HepG2 (cell line): ENCODE data around the gene RHOT2. TPM values are rescaled to one million over a fixed set of nuclear protein-coding genes. Genes with fewer than 3 reads are reported as not detected.

Experiments used
- ATAC-seq: fragments of 200-7000 bp; cut with Tn5 transposase; 3 replicates; pipeline ENCODE4 v1.9.1; 2020; ENCODE audit warnings: mild to moderate bottlenecking, moderate library complexity
- BruUV-seq: library from RNA; stranded (reverse); fragments of 400-500 nt; replicated peaks from 2 replicates; lab custom pipeline; 2021; lab: Mats Ljungman, UMichigan
- CTCF ChIA-PET: fragments of 300-600 bp; formaldehyde crosslinking; extraction: SDS; loops from one replicate; lab custom pipeline; 2021; ENCODE audit warnings: low total read pairs, inconsistent platforms, low intra/inter-chr PET ratio; lab: Yijun Ruan, JAX
- POLR2A ChIA-PET: fragments of 350-600 bp; sonication (Branson Sonifier 250); formaldehyde crosslinking; loops from one replicate; lab custom pipeline; 2020; ENCODE audit warnings: antibody characterized with exemption, inconsistent platforms; lab: Yijun Ruan, JAX
- DNase-seq: peaks from one replicate; pipeline ENCODE4 v3.0.0-alpha.2; 2015; ENCODE audit warnings: low spot score
- FAIRE-seq: peaks from 3 replicates; lab custom pipeline; 2011; peaks lifted over from hg19 to GRCh38; lab: Jason Lieb, UNC
- H2AFZ ChIP-seq: one replicate; pipeline ENCODE4 v1.6.1; 2011; ENCODE audit warnings: low read length, inconsistent platforms
- H3K27ac ChIP-seq: fragments of 300-600 bp; 3 replicates; pipeline ENCODE4 v1.8.0; 2011; ENCODE audit warnings: mixed run types, mild to moderate bottlenecking, mixed read lengths, low read length, inconsistent platforms; ENCODE audit not compliant: insufficient read depth; ENCODE audit errors: extremely low read length
- H3K27me3 ChIP-seq, 2 experiments: fragments of 200-600 bp in 1 of 2; 2 replicates in 1 of 2; 3 replicates in 1 of 2; pipeline versions ENCODE4 v1.6.0 to v1.8.0; 2011; ENCODE audit warnings: low read length in 2 of 2, mild to moderate bottlenecking in 2 of 2, moderate library complexity in 2 of 2, inconsistent platforms in 1 of 2; ENCODE audit not compliant: insufficient read depth in 2 of 2, control insufficient read depth in 1 of 2
- H3K36me3 ChIP-seq, 2 experiments: fragments of 200-600 bp in 1 of 2; replicated peaks in 1 of 2; 2 replicates in 1 of 2; 3 replicates in 1 of 2; pipeline versions ENCODE4 v1.5.1 to v1.8.0; 2011; ENCODE audit warnings: low read length in 2 of 2, inconsistent platforms in 1 of 2; ENCODE audit not compliant: insufficient read depth in 2 of 2, control insufficient read depth in 1 of 2
- H3K4me1 ChIP-seq: 2 replicates; pipeline ENCODE4 v1.5.1; 2012; ENCODE audit warnings: low read length, inconsistent platforms; ENCODE audit not compliant: insufficient read depth
- H3K4me2 ChIP-seq: 2 replicates; pipeline ENCODE4 v1.6.0; 2011; ENCODE audit warnings: low read depth, low read length, inconsistent platforms
- H3K4me3 ChIP-seq, 3 experiments: fragments of 200-600 bp in 1 of 3; sonication (generic), shearing (Covaris generic) in 1 of 3; replicated peaks in 1 of 3; 2 replicates each; pipeline ENCODE4 v1.5.1; 2011 to 2016; ENCODE audit warnings: low read length in 3 of 3, inconsistent platforms in 2 of 3, low read depth in 2 of 3, mild to moderate bottlenecking in 2 of 3, control low read depth in 1 of 3, mixed read lengths in 1 of 3; ENCODE audit not compliant: insufficient read depth in 1 of 3
- H3K79me2 ChIP-seq: one replicate; pipeline ENCODE4 v1.6.1; 2011; ENCODE audit warnings: low read length, inconsistent platforms; ENCODE audit not compliant: insufficient read depth
- H3K9ac ChIP-seq: 2 replicates; pipeline ENCODE4 v1.6.0; 2011; ENCODE audit warnings: mild to moderate bottlenecking, low read depth, low read length, inconsistent platforms; ENCODE audit not compliant: insufficient read depth
- H3K9me3 ChIP-seq: 2 replicates; pipeline ENCODE4 v1.5.1; 2012; ENCODE audit warnings: mild to moderate bottlenecking, low read length
- H4K20me1 ChIP-seq: 2 replicates; pipeline ENCODE4 v1.6.0; 2011; ENCODE audit warnings: inconsistent platforms, mild to moderate bottlenecking, low read length, moderate library complexity; ENCODE audit not compliant: insufficient read depth
- AGO2 ChIP-seq: fragments of 200-400 bp; formaldehyde crosslinking; optimal IDR thresholded peaks from 2 replicates; pipeline ENCODE3; 2017; ENCODE audit warnings: mild to moderate bottlenecking, low read depth, low read length, moderate library complexity
- DNMT1 ChIP-seq: sonication (generic); formaldehyde crosslinking; IDR thresholded peaks from 2 replicates; pipeline ENCODE4 v1.5.1; 2020; ENCODE audit warnings: mild to moderate bottlenecking, missing genetic modification reagents
- YY1 ChIP-seq: IDR thresholded peaks from 2 replicates; pipeline ENCODE4 v1.6.1; 2011; ENCODE audit warnings: low read length, low read depth, moderate library complexity, mild to moderate bottlenecking; ENCODE audit not compliant: insufficient read depth, insufficient replicate concordance
- ZBTB38 ChIP-seq: sonication (generic); formaldehyde crosslinking; IDR thresholded peaks from 2 replicates; pipeline ENCODE4 v1.5.1; 2020; ENCODE audit warnings: mild to moderate bottlenecking, missing genetic modification reagents
- ZFX ChIP-seq: sonication (generic); formaldehyde crosslinking; IDR thresholded peaks from 2 replicates; pipeline ENCODE4 v1.4.0; 2020; ENCODE audit warnings: mild to moderate bottlenecking, low read depth, missing genetic modification reagents, moderate library complexity
- ZNF367 ChIP-seq: sonication (generic); formaldehyde crosslinking; IDR thresholded peaks from 2 replicates; pipeline ENCODE4 v1.4.0; 2020; ENCODE audit warnings: missing genetic modification reagents, borderline replicate concordance
- ZNF550 ChIP-seq: sonication (generic); formaldehyde crosslinking; IDR thresholded peaks from 2 replicates; pipeline ENCODE4 v1.4.0; 2020; ENCODE audit warnings: mild to moderate bottlenecking, missing genetic modification reagents, borderline replicate concordance
- ZNF703 ChIP-seq: sonication (generic); formaldehyde crosslinking; IDR thresholded peaks from 2 replicates; pipeline ENCODE4 v1.5.1; 2020; ENCODE audit warnings: missing genetic modification reagents, mild to moderate bottlenecking, moderate library complexity, borderline replicate concordance
- ZNF816 ChIP-seq: sonication (generic); formaldehyde crosslinking; IDR thresholded peaks from 2 replicates; pipeline ENCODE4 v1.8.0; 2022; ENCODE audit warnings: missing genetic modification reagents, mild to moderate bottlenecking, borderline replicate concordance
- WGBS: methylation state at CpG from one replicate; pipeline ENCODE4 v1.1.6; 2017; ENCODE audit warnings: low lambda C conversion rate; 5-methylcytosine and 5-hydroxymethylcytosine counted together
- in situ Hi-C: cut with HindIII; loops from 2 replicates; pipeline ENCODE4 v1.10.0; 2017; ENCODE audit warnings: low pct_unique_long_range_greater_than_20kb; ENCODE audit not compliant: extremely low pct_ligation_motif_present
- intact Hi-C: fragments of 100-400 bp; cut with micrococcal nuclease; formaldehyde crosslinking; loops from one replicate; pipeline ENCODE4 v1.10.0; 2022; ENCODE audit not compliant: unreplicated experiment
- polyA plus RNA-seq, 8 experiments: library from polyadenylated mRNA; depleted of rRNA in 3 of 8; stranded (reverse) in 7 of 8; unstranded in 1 of 8; fragments of >200 nt; fragmentation: Illumina TruSeq in 4 of 8; extraction: Trizol in 4 of 8; gene quantifications; 2 replicates each; pipeline versions ENCODE4 v1.2.1 to v1.2.3, GENCODE V29; 2011 to 2016; ENCODE audit warnings: low read depth in 4 of 8, missing spikeins in 1 of 8, mixed read lengths in 1 of 8; ENCODE audit not compliant: insufficient read depth in 1 of 8
- total RNA-seq, 5 experiments: library from RNA; depleted of rRNA; stranded (reverse); fragments of >200 nt; fragmentation: Illumina TruSeq; extraction: Trizol; gene quantifications; 2 replicates each; pipeline ENCODE4 v1.2.3, GENCODE V29; 2016; ENCODE audit warnings: low read depth in 1 of 5
- TF ChIP-seq, protein P1 (sequence below): IDR thresholded peaks from 2 replicates; pipeline ENCODE4 v1.6.1; 2016; ENCODE audit warnings: missing genetic modification reagents, missing compliant biosample characterization
- TF ChIP-seq, protein P2 (sequence below): sonication (generic); formaldehyde crosslinking; IDR thresholded peaks from 2 replicates; pipeline ENCODE4 v1.4.0; 2020; ENCODE audit warnings: missing genetic modification reagents
- TF ChIP-seq, protein P3 (sequence below): sonication (generic); formaldehyde crosslinking; IDR thresholded peaks from 2 replicates; pipeline ENCODE4 v1.8.0; 2022; ENCODE audit warnings: mild to moderate bottlenecking, missing genetic modification reagents, moderate library complexity

The RHOT2 gene
- total and polyA plus RNA-seq, 2 of the 13 experiments (the other 11 are each of a cell fraction or from before 2014, with no cell fraction given), result 63.6 to 76.9 TPM

DNA sequence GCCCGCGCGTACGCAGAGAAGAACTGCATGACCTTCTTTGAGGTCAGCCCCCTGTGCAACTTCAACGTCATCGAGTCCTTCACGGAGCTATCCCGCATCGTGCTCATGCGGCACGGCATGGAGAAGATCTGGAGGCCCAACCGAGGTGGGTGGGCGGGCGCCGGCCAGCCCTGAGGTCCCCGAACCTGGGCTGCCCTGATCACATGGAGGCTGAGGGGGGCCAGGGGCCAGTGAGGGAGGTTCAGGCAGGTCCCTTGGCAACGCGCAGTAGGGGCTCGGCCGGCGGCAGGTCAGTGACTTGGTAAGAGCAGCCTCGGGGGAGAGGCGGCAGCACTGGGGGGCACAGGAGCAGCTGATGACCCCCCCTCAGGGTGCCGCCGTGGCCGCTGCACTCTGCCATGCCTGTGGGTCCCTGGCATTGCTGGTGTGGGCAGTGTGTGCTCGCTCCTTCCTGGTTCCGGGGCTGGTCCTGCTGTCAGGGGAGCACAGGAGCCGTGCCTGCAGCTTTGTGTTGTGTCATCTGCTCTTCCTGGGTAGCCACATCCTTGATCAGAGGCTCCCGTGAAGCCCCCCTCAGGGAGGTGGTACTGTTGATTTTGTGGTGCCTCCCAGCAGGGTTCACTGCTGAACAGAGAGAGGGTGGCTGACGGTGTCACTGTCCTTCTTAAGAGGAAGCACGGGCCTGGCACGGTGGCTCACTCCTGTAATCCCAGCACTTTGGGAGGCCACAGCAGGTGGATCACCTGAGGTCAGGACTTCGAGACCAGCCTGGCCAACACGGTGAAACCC lies 41.8 kb upstream of the RHOT2 start:
- FAIRE-seq, result no peak
- Histone ChIP-seq H3K27me3 (no peaks in the 10 kb centered on the region), H3K4me1 (peaks cover 19% of the 10 kb centered on the region), H3K79me2 (no peaks in the 10 kb centered on the region), H3K9me3 (no peaks in the 10 kb centered on the region), H3K27ac (no peak overlapping the region), H3K4me3 (no peak overlapping the region), H3K9ac (no peak overlapping the region), H3K4me2 (no peak overlapping the region), H2AFZ (no peak overlapping the region), H4K20me1 (no peaks in the 10 kb centered on the region), H3K36me3 (peaks cover 4% of the 10 kb centered on the region in 2 experiments; a peak in 2 of 5 replicates)
- ATAC-seq, result no peak
- intact Hi-C loops, result no loop called here
- ChIA-PET CTCF (no interaction called here), POLR2A (no interaction called here)
- in situ Hi-C loops, result no loop called here
- TF ChIP-seq AGO2 (peak; percentile 36), ZNF703 (CRISPR knock-in tag) (no peak)
- no TSS peak for BruUV-seq
- DNase-seq, result no peak
- 95% methylated on average over 12 of the region's 35 CpGs for WGBS

DNA sequence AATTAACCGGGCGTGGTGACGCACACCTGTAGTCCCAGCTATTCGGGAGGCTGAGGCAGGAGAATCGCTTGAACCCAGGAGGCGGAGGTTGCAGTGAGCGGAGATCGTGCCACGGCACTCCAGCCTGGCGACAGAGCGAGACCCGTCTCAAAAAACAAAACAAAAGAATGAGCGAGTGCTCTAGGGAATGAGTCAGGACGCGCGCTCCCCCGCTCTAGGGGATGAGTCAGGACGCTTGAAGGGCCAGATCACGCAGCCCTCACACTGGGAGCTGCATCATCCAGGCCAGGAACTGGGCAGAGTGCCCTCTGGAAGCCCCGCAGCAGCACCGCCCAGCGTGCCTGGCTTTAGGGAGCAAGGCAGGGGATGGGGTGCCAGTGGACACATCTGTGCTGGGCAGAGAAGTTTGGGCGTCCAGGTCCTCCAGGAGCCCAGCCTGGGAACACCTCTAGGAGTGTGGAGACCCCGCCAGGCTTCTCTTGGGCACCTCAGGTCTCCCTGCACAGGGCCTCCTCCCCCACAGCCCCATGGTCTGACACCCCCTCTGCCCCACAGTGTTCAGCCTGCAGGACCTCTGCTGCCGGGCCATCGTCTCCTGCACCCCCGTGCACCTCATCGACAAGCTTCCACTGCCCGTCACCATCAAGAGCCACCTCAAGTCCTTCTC lies 41.0 kb upstream of the RHOT2 start:
- H3K27me3 ChIP-seq, result no peaks in the 10 kb centered on the region
- H3K4me2 ChIP-seq, result no peak overlapping the region
- no peak overlapping the region for H3K4me3 ChIP-seq
- no peaks in the 10 kb centered on the region for H4K20me1 ChIP-seq
- ChIA-PET POLR2A (interaction anchor here (1.0 kb wide), 1 partner anchor 9 kb away, joined by 3 read pairs; the partner anchor contains the start of gene METTL26), CTCF (no interaction called here)
- H3K27ac ChIP-seq, result no peak overlapping the region
- no peak for FAIRE-seq
- H2AFZ ChIP-seq, result no peak overlapping the region
- ATAC-seq, result no peak
- peaks cover 19% of the 10 kb centered on the region for H3K4me1 ChIP-seq
- BruUV-seq, result no TSS peak
- H3K36me3 ChIP-seq, result peaks cover 4% of the 10 kb centered on the region in 2 experiments; a peak in 2 of 5 replicates
- intact Hi-C loops (no loop called here), in situ Hi-C loops (no loop called here)
- DNase-seq, result no peak
- WGBS, result 97% methylated on average over 23 of the region's 29 CpGs
- no peaks in the 10 kb centered on the region for H3K79me2 ChIP-seq
- H3K9ac ChIP-seq, result no peak overlapping the region
- H3K9me3 ChIP-seq, result no peaks in the 10 kb centered on the region
- TF ChIP-seq, protein P1, sequence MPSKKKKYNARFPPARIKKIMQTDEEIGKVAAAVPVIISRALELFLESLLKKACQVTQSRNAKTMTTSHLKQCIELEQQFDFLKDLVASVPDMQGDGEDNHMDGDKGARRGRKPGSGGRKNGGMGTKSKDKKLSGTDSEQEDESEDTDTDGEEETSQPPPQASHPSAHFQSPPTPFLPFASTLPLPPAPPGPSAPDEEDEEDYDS (CRISPR knock-in tag), result no peak
- TF ChIP-seq, protein P2, sequence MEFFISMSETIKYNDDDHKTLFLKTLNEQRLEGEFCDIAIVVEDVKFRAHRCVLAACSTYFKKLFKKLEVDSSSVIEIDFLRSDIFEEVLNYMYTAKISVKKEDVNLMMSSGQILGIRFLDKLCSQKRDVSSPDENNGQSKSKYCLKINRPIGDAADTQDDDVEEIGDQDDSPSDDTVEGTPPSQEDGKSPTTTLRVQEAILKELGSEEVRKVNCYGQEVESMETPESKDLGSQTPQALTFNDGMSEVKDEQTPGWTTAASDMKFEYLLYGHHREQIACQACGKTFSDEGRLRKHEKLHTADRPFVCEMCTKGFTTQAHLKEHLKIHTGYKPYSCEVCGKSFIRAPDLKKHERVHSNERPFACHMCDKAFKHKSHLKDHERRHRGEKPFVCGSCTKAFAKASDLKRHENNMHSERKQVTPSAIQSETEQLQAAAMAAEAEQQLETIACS, result no peak
- no peak for TF ChIP-seq ZFX (CRISPR knock-in tag)
- TF ChIP-seq DNMT1, result no peak
- no peak for TF ChIP-seq ZBTB38 (CRISPR knock-in tag)
- TF ChIP-seq, protein P3, sequence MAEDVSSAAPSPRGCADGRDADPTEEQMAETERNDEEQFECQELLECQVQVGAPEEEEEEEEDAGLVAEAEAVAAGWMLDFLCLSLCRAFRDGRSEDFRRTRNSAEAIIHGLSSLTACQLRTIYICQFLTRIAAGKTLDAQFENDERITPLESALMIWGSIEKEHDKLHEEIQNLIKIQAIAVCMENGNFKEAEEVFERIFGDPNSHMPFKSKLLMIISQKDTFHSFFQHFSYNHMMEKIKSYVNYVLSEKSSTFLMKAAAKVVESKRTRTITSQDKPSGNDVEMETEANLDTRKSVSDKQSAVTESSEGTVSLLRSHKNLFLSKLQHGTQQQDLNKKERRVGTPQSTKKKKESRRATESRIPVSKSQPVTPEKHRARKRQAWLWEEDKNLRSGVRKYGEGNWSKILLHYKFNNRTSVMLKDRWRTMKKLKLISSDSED (CRISPR knock-in tag), result no peak
- TF ChIP-seq ZNF367 (CRISPR knock-in tag), result no peak
- no peak for TF ChIP-seq ZNF550 (CRISPR knock-in tag)
- no peak for TF ChIP-seq YY1
- no peak for TF ChIP-seq ZNF816 (CRISPR knock-in tag)
